PFSK-1 (cell line): Measurements from ENCODE around the gene SLC28A1.

Experiments
- POLR2AphosphoS5 ChIP-seq: IDR thresholded peaks from 2 replicates; pipeline ENCODE4 v1.6.1; 2012; ENCODE audit warnings: low read depth, mild to moderate bottlenecking, control low read depth, low read length, moderate library complexity
- REST ChIP-seq, 2 experiments: IDR thresholded peaks; 2 replicates each; pipeline versions ENCODE4 v1.6.1 to v1.8.0; 2011 to 2012; ENCODE audit warnings: low read depth in 2 of 2, low read length in 2 of 2, control low read depth in 1 of 2, inconsistent platforms in 1 of 2, mild to moderate bottlenecking in 1 of 2, moderate library complexity in 1 of 2; ENCODE audit not compliant: insufficient read depth in 1 of 2

DNA sequence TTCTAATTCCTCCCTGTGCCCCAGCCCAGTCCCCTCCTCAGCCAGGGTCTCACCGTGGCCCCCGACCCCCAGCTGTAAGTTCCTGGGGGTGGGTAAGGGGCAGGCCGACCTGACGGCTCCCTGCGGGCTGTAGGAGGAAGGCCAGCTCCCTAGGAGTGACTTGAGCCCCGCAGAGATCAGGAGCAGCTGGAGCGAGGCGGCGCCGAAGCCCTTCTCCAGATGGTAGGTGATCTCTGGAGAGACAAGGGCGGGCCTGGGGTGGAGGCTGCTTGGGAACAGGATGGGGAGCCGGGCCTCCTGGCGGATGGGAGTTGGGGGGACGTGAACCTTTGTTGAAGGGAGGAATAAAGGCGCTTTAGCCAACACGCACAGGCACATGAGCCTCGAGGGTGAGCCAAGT is 4.2 kb downstream of the SLC28A1 start:
- TF ChIP-seq REST (IDR thresholded peaks at IDR 0.05; ENCODE audit: insufficient read depth in 1 of 2, low read depth in 2 of 2, low read length in 2 of 2) (no peak), POLR2AphosphoS5 (no peak)
